Measurements from ENCODE around the gene KITLG.
"Not testable (repeated sequence)": the region's sequence is repeated elsewhere in the genome, so short reads cannot be mapped to it uniquely, and the experiment has no call there.

Gene KITLG

DNA sequence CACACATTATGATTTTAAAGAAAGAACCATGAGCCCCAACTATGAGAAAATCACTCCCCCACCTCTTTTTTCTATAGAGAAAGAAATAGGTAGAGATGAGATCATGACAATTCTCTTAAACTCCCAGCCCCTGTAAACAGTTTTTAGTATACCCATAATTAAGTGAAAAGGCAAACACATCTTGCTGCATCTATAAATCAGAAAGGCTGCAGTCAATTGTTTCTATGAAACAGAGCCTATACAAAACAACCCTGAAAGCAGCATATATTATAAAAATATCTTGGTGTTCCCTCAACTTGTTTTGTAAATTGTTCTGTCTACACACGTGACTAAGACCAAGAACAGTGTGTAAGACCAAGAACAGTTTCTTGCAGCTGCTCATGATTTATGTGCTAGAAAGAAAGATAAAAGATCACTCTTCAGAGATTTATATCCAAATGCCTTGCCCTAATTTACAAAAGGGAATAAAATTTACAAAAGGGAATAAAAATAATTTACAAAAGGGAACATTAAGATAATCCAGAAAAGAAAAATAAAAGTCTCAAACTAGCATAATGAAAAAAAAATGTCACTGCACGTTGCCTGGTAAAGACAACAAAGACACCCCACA, 4.8 kb downstream of the KITLG start:
- no peak for DNase-seq

DNA sequence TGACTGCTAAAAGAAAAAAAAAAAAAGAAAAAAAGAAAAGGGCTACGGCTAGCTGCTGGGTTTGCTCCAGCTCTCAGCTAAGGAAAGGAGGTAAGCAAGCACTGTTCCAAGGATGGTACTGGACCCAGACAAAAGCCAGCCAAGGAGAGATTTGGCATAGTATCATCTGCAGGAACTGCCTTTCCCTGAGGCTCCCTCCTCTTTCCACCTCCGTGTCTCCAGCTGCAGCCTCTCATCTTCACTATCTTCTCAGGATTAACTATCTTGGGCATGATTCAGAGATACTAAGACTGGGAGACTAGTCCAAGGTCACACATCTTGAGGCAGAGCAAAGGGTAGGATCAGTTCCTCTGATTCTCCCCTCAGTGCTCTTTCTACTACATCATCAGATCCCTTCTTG, 6.0 kb downstream of the KITLG start:
- DNase-seq: no peak

GRCh38 chr12:88573583-88573982, 6.7 kb downstream of the KITLG start:
- no peak for DNase-seq

- no peak for DNase-seq
Observed at GRCh38 chr12:88572781-88573549, 7.3 kb downstream of the KITLG start.

GRCh38 chr12:88571543-88571942, 8.7 kb downstream of the KITLG start:
- DNase-seq: no peak

GRCh38 chr12:88570103-88570502, 10.2 kb downstream of the KITLG start:
- no peak for DNase-seq

DNA sequence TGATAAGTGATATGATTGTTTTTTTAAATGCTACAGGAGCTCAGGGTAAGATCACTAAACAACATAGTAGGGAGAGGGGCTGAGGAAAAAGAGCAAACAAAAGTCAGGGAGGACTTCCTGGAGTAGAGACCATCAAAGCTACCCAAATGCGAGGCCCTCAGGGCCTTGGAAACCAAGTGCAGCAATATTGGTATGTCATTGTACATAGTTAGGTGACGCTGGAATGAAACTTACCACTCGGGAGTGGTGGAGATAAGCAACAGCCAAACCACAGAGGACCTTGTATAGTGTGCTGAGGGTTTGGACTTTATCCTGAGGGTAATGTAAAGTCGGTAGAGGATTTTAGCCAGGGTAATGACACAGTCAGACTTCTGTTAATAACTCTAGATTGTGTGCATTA, 13.8 kb downstream of the KITLG start:
- no peak for DNase-seq

GRCh38 chr12:88562846-88563582, 17.3 kb downstream of the KITLG start:
- no peak for DNase-seq

- no peak for DNase-seq
Observed at GRCh38 chr12:88562151-88562550, 18.1 kb downstream of the KITLG start.

GRCh38 chr12:88559772-88560171, 20.5 kb downstream of the KITLG start:
- no peak for DNase-seq

GRCh38 chr12:88559199-88559598, 21.1 kb downstream of the KITLG start:
- DNase-seq: no peak

DNA sequence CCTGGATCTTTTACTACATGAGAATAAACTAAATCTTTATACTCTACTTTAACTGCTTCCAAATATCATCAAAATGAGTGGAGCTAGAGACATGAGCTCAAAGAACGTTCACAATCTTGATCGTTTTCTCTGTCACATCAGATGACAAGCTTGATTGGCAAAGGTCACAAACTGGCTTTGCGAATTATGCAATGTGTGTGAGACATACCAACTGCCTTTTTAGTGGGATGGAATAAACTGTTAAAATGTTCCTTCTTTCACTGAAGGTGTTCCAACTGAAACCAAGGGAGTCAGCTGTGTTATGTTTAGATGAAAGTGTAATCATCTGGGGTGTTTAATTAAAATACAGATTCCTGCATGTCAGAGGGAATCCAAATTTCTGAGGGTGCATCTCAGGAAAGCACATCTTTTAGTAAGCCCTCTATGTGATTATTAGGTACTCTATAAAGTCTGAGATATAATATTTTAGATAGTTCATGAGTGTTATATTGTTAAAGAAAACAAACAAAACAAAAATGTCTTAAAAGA, 21.9 kb downstream of the KITLG start:
- DNase-seq: no peak

GRCh38 chr12:88556213-88556774, 24.0 kb downstream of the KITLG start:
- no peak for DNase-seq

GRCh38 chr12:88553941-88554658, 26.2 kb downstream of the KITLG start:
- DNase-seq: no peak

- DNase-seq: no peak
Observed at GRCh38 chr12:88552610-88553079, 27.6 kb downstream of the KITLG start.

DNA sequence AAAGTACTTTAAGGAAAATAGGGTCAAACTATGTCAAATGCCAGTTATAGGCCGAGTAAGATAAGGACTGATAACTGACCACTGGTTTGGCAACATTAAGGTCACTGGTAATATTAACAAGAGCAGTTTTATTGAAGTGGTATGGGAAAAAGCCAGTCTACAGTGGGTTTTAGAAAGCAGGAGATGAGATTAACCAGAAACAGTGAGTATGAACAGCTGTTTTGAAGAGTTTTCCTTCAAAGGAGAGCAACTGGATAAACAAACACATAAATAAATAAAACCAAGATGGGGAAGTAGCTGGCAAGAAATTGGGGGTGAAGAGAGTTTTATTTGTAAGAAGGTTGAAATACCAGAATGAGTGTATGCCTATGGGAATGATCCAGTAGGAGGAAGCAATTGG, 30.3 kb downstream of the KITLG start:
- no peak for DNase-seq

DNA sequence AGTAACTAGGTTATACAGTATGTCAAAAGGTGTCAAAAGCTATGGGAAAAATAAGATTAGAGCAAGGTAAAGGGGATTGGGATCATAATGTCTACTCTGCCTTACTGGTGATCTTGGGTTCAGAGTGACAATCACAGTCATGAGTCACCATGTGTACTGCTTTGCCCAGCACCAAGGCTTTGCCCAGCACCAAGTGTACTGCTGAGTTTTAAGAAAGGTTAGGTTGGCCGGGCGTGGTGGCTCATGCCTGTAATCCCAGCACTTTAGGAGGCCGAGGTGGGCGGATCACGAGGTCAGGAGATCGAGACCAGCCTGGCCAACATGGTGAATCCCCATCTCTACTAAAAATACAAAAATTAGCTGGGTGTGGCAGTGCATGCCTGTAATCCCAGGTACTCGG, 32.3 kb downstream of the KITLG start:
- DNase-seq: not testable (repeated sequence)

GRCh38 chr12:88546853-88547252, 33.4 kb downstream of the KITLG start:
- no peak for DNase-seq

DNA sequence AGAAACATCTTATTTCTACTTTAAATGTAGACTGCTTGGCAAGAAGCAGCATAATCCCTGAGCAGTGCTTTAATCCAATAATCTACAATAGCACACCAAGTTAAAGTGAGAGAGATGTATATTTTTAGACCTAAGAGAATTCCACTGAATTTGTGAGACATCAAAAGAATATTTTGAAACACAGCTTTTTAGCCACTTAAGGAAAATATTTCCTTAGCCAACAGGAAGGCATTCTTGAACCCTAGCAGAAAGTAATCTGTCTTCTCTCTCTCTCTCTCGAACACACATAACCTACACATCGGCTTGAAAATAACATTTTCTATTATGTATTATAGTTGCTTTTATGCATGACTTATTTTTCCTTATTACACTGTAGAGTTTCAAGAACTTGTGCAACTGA, 34.0 kb downstream of the KITLG start:
- DNase-seq: no peak

DNA sequence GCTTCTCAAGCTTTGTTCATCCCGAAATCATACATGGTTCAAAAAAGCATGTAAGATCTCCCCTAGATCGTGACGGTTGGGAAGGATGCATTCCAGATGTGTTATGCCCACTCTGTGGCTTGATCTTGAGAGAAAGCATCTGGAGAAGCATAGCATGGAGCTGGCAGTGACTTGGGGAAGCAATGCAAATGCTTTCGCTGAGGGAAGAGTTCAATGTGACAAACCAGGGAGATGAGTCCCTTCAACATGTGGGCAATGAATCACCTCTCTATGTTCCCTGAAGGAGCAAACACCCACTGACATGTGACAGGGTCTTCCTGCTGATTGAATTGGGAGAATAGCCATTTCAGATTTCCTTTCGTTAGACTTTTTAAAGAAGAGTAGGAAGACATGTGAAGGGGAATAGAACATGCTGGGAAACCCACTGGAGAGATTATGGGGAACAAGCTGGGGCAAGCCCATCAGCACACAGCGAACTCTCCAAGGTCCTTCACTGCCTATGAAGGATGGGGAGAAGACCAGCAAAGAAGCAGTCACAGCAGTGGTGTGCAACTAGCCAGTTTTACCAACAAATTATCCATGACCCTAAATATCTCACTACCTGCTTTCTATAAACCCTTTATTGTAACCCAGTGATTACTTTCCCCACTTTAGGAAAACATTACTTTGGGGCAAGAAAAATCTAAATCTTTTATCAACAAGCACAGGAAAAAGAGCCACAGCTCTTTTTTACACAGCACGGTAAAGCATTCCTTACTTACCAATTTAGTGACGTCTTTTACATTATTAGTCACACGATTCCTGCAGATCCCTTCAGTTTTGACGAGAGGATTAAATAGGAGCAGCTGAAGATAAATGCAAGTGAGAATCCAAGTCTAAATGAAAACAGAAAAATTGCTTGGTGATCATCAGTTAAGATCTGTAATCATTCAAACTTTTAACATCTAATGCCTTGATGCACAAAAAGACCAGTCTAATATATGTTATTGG, 35.0 kb downstream of the KITLG start:
- no peak for DNase-seq

DNA sequence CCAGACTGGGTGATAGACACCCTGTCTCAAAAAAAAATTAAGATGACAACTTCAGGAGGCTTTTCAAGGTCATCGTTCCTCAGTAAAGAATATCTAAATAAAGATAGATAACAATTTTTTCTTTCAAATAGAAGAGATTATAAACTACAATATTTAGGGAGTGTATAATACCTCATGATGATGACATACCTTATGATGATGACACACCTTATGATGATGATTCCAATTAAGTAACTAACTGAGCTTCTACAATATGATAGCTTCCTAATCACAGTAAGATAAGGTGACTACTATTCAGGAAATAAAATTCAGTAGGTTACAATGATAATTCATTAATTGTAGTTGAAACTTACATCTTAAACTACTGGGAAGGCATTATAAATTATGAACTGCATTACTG, 40.4 kb downstream of the KITLG start:
- no peak for DNase-seq

All from SIG-M5 (cell line).